Colon (tissue), 2 donors: ENCODE data around the gene TSSK6.

Experiments used
- FAIRE-seq: peaks from 2 replicates; lab custom pipeline; 2012; peaks lifted over from hg19 to GRCh38; lab: Jason Lieb, UNC
- donor health status: control.
- donor health status: control.

The TSSK6 gene

DNA sequence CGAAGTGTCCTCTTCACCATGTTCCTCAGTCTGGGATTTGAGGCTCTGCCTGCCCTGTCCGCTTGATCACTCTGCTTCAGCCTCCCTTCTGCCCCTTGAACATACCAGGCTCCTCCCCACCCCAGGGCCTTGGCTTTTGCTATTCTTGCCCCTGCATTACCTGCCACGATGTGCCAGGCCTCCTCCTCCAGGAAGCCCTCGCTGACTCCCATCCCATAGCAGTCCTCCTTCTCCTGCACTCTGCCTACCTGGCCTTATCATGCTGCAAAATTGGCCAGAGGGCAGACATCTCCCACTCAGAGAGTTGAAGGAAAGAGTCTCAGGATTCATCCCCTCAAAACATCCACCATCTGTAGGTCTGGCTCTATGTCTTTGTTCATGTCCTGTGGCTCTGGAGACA, 15.5 kb upstream of the TSSK6 start:
- no peak for FAIRE-seq

DNA sequence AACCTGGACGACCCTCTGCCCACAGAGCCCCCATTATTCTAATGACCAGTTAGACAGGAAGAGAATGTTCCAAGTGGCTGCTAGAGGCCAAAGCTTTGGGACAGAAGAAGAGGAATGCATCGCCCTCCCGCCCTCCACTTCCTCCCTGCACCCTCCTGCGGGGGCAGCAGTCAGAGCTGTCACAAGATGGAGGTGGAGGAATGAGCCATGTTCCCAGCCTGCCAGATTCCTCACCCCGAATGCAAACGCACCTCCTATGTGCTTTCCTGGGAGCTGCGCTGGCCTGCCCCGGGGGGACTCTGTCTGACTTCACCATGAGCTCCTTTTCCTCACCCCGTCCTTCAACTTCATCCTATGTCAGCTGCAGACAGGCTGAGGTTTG, 15.1 kb upstream of the TSSK6 start:
- FAIRE-seq: no peak

DNA sequence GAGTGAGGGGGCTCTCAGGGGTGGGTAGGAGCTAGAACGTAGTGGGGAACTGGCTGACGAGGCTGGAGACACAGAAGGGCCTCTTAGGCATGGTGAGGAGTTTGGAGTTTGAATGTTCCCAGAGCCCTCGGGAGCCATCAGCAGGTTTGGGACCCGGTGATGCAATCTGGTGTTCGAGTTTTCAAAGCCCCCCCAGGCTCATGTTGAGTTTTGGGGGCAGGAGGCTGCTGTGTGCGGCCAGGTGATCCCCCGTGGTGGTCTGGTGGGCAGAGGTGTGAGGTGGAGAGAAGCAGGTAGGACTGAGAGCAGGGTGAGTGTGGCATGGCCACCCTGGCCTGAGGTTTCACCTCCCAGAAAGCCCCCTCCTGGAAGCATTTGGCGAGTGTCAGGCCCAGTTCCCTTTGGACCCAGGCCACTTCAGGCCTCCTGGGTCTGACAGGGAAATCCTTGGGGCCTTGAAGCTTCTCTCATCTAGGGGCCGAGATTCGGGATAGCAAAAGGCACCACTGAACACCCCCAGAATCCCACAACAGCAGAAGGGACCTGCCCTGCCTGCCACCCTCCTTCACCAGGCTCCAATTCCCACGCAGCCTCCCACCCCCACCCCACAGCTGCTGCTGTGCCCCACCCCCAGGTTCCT, 14.6 kb upstream of the TSSK6 start:
- no peak for FAIRE-seq

DNA sequence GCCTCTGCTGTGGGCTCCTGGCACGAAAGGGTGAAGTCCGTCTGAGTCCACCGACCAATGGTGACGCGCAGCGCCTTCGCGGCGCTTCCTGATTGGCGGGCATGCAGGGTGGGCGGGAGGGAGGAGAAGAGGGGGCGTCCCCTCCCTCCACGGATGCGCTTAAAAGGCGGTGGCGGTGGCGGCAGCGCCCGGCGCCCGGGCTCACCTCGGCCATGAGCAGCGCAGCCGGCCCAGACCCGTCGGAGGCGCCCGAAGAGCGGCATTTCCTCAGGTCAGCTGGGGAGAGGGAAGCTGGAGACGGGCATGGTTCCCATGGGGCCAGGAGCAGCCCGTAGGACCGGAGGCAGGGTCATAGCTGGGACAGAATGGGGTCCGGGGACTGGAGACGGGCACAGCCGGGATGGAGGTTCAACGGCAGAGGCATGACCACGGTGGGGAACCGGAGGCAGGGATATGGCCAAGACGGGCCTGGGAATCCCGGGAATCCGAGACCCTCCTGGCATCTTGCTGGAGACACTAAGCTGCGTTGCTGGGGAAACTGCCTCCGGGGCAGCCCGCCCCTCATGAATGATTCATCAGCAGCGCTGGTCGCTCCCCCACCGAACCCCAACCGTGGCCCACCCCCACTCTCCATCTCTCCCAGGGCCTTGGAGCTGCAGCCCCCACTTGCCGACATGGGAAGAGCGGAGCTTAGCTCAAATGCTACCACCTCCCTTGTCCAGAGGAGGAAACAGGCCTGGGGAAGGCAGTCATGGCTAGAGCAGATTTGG, 13.6 kb upstream of the TSSK6 start, which contains the start of gene YJEFN3:
Gene YJEFN3, plus strand, starts transcription at position 191 of the 770 bp plus-strand sequence. Its CDS starts 22 bp downstream, at position 213.
- FAIRE-seq: no peak

DNA sequence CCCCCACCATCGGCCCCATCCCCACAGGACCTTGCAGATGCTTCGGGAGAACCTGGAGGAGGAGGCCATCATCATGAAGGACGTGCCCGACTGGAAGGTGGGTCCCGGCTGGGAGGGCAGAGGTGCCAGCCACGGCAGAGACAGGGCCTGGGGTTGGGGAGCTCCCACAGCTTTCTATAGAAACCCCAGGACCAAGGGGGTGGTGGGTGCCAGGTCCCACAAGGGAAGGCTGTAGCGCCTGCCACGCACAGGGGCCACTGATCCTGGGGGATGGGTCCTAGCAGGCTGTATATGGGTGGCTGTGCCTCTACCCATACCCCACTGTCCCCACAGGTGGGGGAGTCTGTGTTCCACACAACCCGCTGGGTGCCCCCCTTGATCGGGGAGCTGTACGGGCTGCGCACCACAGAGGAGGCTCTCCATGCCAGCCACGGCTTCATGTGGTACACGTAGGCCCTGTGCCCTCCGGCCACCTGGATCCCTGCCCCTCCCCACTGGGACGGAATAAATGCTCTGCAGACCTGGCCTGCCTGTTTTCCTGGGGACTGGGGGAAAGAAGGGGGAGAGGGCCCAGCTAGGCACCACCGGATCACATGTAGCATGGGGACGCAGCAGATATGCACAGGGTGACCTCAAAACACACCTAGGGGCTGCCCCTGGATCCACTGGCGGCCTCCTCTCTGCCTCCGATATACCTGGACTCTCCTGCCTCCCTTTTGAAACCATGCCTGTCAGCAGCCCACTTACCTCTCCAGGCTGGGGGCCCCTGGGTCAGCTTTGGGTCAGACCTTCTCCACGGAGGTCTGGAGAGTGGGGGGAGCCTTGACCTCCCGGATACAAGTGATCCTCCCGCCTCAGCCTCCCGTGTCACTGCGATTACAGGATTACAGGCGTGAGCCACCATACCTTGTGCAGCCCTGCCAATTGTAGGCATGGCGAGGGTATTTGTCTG, 12.6 kb upstream of the TSSK6 start:
- FAIRE-seq: no peak

DNA sequence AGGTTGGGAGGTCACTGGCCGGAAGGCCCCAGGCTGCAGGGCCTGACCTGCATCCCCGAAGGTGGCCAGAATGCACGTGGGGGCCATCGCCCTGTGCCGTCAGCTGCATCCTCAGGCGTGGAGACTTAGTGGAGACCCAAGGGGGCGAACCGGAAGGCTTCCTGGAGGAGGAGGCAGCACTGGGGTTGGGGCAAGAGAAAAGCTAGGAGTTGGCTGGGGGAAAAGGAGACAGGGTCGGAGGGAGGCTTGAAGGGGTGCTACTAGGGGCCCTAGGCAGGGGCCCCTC, 12.0 kb upstream of the TSSK6 start:
- no peak for FAIRE-seq

DNA sequence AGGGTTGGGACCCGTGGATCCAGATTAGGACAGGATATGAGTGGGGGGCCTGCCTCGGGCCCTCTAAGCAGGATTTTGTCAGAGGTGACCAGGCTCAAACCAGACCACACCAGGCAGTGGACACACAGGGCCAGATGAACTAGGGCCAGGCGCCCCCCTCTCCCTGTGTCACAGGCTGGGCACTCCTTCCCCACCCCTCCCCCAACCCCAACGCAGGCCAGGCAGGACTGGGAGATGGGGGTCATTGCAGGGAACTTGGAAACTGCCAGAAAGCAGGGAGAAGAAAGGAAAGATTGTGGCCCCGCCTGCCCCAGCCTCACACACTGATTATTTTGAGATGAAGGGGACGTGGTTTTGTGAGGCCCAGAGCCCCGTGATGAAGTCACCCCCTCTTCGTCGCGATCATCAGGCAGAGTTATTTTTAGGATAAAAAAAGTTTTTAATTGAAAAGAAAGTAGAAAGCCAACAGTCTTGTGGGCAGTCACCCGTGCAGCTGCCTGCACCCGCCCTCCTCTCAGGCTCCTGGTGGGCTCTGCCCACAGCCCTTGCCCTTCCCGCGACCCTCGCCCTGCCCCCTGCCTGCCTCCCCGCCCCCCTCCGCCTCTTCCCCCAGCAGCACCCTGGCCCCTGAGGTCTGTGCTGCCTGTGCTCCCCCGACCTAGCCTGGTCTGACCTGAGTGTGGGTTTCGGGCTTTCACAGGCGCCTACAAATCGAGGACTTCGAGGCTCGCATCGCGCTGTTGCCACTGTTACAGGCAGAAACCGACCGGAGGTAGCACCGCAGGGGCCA, 11.4 kb upstream of the TSSK6 start:
- no peak for FAIRE-seq

DNA sequence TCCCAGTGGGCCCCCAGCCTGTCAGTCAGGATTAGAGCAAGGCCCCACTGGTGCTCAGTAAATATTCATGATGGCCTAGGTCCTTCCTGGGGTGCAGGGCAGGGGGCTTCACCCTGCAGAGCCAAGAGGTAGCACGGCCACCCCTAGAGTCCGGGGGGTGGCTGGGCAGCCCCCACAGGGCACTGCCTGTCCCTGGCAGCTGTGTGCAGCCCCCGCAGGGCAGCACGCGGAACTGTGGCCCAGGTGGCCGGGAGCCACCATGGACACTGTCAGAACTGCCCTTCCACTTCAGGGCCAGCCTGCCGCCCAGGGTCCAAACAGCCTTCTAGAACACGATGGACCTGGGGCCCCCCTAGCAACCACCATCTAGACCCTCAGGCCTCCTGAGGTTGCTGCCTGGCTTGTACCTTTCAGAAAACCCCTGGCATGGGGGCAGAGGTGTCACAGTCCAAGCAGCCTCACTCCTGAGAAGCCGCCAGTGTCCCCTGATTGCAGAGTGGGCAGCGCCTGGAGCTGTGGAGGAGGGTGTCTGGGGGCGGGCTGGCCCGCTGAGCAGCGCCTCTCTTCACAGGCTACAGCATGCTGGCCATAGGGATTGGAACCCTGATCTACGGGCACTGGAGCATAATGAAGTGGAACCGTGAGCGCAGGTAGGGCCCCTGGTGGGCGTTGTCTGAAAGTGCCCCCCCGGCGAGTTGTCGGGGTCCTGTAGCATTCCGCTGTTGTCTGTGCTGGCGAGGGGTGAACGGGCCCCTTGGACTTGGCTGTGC, 10.4 kb upstream of the TSSK6 start:
- FAIRE-seq: no peak

DNA sequence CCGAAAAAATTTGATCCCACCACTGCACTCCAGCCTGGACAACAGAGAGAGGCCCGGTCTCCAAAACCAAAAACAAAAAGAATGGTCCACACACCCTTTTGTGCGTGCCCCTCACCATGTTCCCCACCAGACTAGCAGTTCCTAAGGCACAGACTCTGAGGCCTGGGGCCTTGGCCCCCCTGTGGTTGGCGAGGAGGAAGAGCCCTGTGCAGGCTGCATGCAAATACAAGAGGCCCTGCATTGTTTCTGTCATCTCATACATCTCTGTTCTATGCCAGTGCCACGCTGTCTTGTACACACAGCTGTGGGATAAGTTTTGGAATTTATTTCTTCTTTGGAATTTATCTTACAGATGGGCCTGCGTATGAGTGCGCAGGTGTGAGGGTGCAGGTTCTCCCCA, 8.7 kb upstream of the TSSK6 start:
- FAIRE-seq: no peak

DNA sequence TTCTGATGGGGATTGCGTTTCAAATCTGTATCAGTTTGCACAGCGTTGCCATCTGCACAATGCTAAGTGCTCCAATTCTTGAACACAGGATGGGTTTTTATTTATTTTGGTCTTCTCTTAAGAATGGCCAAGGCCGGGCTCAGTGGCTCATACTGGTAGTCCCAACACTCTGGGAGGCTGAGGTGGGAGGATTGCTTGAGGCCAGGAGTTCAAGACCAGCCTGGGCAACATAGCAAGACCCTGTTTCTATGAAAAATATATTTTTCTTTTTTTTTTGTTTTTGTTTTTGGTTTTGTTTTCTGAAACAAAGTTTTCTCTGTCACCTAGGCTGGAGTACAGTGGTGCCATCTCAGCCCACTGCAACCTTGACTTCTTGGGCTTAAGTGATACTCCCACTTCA, 7.8 kb upstream of the TSSK6 start:
- FAIRE-seq: no peak

DNA sequence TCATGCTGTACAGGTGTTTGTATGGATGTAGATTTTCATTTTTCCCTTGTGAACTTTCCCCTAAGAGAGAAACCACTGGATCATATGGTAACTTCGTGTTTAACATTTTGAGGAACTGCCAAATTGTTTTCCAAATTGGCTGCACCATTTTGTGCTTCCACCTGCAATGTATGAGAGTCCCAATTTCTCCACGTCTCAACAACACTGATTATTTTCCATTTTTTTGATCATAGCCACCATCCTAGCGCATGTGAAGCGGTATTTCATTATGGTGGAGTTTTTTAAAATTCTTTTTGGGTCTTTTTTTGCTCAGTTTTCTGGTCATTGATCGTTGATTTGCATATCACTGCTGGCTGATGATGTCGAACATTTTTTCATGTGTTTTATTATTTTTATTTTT, 5.6 kb upstream of the TSSK6 start:
- FAIRE-seq: no peak

DNA sequence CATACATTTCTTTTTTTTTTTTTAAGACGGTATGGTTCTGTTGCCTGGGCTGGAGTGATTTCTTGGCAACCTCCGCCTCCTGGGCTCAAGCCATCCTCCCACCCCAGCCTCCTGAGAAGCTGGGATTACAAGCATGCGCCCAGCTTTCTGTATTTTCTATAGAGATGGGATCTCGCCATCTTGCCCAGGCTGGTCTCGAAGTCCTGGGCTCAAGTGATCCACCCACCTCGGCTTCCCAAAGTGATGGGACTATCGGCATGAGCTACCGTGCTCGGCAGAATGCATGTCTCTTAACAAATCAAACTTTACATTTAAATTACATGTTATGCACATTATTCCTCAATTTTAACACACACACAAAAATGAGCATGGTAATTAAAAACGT, 1.9 kb upstream of the TSSK6 start:
- FAIRE-seq: no peak

DNA sequence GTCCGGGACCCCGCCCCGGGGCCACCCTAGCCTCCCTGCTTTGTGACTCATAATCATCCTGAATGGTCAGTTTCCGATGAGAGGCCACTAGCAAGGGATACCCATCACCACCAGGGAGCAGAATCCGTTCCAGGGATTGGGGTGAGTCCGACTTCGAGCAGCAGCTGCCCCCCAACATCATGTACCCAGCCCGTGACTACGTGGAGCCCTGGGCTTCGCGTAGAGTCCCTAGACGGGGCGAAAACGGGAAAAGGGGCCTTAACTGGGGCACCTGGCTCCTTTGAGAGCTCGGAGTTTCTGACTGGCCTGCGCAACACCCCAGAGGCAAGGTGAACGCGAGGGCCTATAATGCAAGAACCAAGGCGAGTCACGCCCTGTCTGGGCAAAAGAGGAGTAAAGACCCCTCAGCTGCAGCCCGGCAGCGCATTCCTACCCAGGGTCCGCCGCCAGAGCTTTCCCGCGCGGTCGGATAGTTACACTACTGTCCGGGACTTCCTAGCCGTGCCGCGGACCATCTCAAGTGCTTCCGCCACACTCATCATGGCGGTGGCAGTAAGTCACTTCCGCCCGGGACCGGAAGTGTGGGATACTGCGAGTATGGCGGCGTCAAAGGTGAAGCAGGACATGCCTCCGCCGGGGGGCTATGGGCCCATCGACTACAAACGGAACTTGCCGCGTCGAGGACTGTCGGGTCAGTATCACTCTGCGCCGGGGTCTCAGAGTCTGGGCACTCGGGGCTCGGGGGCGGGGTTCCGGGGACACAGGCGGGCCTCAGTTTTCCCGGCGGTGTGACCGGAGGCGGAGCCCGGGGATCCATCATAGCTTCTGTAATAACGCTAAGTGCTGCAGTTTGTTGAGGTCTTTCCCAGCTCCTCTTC, 533 bp upstream of the TSSK6 start, which contains the start of gene NDUFA13:
Gene NDUFA13, plus strand, starts transcription at position 584 of the 878 bp plus-strand sequence. Its CDS starts 14 bp downstream, at position 598.
- no peak for FAIRE-seq

DNA sequence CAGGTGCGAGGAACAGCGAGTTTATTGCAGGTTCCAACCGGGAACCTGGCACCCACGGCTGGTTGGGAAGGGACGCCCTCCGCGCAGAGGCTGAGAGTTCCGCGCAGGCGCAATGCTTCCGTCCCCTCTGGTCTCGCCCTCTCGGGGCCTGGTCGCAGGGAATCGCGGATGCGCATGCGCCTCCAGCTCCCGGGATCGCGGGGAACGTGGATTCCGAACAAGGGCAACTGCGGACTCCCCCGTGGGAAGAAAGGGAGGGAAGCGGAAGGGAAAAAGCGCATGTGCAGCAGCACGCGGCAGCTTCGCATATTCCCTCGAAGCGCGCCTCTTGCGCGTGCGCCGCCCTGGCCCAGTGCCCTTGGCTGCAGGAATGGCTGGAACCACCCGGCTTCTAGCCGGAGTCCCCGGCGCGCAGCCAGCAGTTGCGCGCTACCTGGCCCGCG, 1.1 kb downstream of the TSSK6 start:
- no peak for FAIRE-seq

DNA sequence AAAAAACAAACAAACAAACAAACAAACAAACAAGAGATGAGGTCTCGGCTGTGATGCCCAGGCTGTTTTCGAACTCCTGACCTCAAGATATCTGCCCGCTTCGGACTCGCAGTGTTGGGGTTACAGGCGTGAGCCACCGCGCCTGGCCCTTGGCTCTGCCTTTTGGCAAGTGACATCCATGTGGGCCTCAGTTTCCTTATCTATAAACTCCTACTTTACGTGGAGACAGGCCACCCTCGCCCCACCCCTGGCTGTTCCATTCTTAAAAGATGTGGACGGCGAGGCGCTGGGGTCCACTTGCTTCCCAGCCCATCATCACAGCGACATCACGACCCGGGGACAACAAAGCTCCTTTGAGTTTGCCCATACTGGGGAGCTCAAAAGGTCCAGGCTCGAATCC, 1.7 kb downstream of the TSSK6 start:
- no peak for FAIRE-seq

DNA sequence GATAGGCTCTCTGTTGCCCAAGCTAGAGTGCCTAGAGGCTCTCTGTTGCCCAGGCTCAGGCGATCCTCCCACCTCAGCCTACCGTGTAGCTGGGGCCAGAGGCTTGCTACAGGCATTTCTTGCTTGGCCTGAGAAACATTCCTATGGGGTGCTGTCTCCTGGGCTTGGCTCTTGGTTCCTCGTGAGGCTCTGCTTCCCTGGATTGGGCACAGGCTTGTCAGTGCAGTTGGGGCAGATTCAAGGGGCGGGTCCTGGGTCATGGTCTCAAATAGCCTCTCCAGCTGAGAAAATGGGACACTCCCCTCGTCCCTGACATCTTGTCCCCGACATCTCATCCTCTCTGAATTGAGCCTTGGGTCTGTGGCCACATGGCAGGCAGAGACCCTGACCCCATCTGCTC, 4.9 kb downstream of the TSSK6 start:
- no peak for FAIRE-seq

DNA sequence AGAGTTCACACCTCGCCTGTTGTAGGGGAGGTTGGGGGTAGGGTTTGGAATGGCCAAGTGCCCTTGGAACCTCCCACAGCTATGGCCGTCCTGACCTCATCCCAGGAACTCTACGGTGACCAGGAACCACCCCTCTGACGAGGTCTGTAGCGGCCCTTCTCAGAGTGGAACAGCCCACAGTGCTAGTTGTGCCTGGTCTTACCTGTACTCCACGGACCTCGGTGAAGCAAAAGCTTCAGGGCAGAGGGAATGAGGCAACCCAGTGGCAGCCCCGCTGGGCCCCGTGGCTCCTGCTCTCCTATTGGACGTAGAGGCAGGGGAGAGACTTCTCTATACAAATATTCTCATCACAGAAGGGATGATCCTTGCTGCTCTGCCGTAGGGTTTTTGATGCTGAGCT, 7.1 kb downstream of the TSSK6 start:
- no peak for FAIRE-seq

DNA sequence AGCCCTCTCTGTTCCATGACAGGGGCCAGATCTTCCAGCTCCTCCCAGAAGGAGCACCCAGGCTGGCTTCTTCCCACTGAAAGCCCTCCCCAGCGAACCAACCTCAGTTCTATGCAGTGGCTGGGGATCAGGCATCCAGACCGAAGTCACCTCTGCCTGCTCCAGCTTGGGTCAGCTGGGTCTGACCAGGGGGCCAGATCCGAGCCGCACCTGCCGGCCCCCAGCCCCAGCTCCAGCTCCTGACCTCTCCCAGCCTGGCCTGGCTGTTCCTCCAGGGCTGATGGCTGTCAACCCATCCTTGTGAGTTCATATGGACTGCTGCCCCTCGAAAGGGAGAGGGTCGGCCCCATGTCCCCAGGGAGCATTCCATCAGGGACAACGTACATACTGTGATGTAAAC, 8.0 kb downstream of the TSSK6 start:
- FAIRE-seq: no peak

DNA sequence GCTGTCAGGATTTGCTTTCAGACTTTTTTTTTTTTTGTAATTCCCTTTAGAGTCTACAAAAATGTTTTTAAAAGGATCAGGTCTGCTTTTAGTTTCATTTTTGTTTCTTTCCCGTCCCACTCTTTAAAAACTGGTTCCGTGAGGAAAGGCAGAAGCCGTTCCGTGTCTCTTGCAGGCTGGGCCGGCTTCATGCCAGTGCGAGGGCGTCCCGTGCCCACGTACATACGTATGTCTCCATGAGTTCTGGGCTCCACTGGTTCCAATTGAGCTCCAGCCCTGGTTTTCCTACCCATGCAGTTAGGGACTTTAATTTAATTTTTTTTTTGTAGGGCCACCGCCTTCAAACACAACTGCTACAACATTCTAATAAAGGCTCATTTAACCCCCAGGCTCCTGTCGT, 8.8 kb downstream of the TSSK6 start:
- FAIRE-seq: no peak

DNA sequence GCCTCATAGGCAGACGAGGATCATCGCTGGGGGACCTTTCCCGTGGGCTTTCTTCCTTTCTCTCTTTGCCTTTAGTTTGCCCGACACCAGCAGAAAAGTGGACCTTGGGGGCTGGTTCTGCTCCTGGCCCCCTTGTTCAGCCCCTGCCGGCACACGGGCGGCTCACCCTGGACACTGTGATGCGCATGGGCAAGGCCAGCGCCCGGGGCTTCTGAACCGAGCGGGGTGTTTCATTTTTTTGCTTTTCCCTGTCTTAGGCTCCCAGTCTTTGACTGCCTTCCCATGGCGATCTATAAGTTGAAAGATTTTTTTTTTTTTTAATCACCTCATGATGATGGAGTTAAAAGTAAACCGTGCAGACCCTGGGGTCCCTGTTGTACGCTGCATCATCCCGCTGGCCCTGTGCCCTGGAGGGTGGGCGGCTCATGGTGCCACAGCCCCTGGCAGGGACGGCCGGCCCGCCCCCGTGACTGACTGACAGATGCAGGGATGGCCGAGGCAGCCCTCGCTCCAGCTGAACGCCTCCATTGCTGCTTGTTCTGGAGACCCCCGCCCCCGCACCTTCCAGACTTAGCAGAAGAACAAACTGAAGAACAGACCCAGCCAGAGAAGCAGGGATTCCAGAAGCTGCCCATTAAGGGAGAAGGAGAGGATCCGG, 9.6 kb downstream of the TSSK6 start:
- FAIRE-seq: no peak
